Prostate gland (tissue), 2 donors: ENCODE measurements around the gene ZBTB14. TPM values are rescaled to one million over a fixed set of nuclear protein-coding genes. Genes with fewer than 3 reads are reported as not detected.

Source experiments
- DNase-seq: peaks from one replicate; pipeline ENCODE4 v3.0.0-alpha.2; 2019; ENCODE audit warnings: low spot score
- H3K27ac ChIP-seq, 2 donors: fragments of 200-600 bp; sonication (generic); 2 replicates each; pipeline ENCODE4 v1.5.1; 2017 to 2019
- H3K27me3 ChIP-seq: fragments of 200-600 bp; sonication (generic); replicated peaks from 2 replicates; pipeline ENCODE4 v1.5.1; 2019; ENCODE audit not compliant: insufficient read depth
- H3K36me3 ChIP-seq, 2 donors: fragments of 200-600 bp; sonication (generic); 1 replicate in 1 of 2; 2 replicates in 1 of 2; pipeline versions ENCODE4 v1.5.1 to v1.8.1; 2017 to 2019
- H3K4me1 ChIP-seq: fragments of 200-600 bp; sonication (generic); replicated peaks from 2 replicates; pipeline ENCODE4 v1.5.1; 2019
- H3K4me3 ChIP-seq, 2 donors: fragments of 200-600 bp; sonication (generic); 2 replicates each; pipeline ENCODE4 v1.5.1; 2017 to 2019
- H3K9me3 ChIP-seq: fragments of 200-600 bp; sonication (generic); 2 replicates; pipeline ENCODE4 v1.5.1; 2017
- POLR2A ChIP-seq: fragments of 450-650 bp; IDR thresholded peaks from one replicate; pipeline ENCODE4 v1.6.1; 2016; ENCODE audit warnings: antibody characterized with exemption, mild to moderate bottlenecking
- POLR2AphosphoS5 ChIP-seq: sonication (generic); formaldehyde crosslinking; IDR thresholded peaks from one replicate; pipeline ENCODE4 v1.6.1; 2017; ENCODE audit warnings: antibody characterized with exemption
- WGBS: methylation state at CpG from one replicate; pipeline ENCODE4 v1.1.5; 2018; 5-methylcytosine and 5-hydroxymethylcytosine counted together
- intact Hi-C: fragments of 100-400 bp; cut with DNase I; formaldehyde crosslinking; loops from one replicate; pipeline ENCODE4 v1.14.2; 2022
- total RNA-seq, 2 donors: library from RNA; depleted of rRNA; stranded (reverse); fragments of >200 nt; gene quantifications; one replicate each; pipeline ENCODE4 v1.1.0, GENCODE V29; 2016
- TF ChIP-seq, protein P1 (sequence below), 4 experiments: fragments of 200-600 bp in 2 of 4; fragments of 450-650 bp in 2 of 4; sonication (generic) in 2 of 4; IDR thresholded peaks; 1 replicate in 3 of 4; 2 replicates in 1 of 4; pipeline ENCODE4 v1.5.1; 2016 to 2019; ENCODE audit warnings: antibody characterized with exemption in 4 of 4, mild to moderate bottlenecking in 2 of 4, moderate library complexity in 2 of 4

ZBTB14 gene, protein sequence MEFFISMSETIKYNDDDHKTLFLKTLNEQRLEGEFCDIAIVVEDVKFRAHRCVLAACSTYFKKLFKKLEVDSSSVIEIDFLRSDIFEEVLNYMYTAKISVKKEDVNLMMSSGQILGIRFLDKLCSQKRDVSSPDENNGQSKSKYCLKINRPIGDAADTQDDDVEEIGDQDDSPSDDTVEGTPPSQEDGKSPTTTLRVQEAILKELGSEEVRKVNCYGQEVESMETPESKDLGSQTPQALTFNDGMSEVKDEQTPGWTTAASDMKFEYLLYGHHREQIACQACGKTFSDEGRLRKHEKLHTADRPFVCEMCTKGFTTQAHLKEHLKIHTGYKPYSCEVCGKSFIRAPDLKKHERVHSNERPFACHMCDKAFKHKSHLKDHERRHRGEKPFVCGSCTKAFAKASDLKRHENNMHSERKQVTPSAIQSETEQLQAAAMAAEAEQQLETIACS
- total RNA-seq, result 10 to 100 TPM; 12.7 to 14.8 TPM

DNA sequence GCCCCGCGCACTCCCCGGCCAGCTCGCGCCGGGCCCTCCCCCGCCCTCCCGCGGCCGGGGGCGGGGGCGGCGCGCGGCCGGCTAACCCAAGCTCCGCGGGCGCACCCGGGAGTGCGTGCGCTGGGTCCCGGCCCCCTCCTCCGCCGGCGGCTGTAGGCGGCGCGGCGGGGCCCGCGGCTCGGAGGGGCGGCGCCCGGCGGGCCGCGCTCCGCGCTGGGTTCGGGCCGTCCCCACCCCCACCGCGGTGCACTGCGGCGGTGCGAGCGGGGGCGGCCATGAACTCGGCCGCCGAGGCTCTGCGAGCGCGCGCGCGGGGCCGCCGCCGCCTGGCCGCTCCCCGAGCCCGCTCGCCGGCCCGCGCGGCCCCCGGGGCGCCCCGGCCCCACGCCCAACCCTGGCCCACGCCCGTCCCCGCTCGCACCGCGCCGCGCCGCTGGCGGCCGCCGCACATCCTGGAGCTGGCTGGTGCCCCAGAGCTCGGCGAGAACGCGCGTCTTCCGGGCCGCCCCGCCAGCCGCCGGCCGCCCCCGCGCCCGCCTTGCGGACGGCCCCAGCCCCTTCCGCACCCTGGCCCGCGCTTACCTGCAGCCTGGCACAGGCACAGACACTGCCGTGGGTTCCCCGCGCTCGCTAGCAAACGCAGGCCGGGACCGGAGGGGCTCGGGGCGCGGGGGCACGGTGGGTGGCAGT lies at the start of gene ZBTB14:
TSS of gene ZBTB14 (minus strand) at position 496 of the 690 bp plus-strand sequence. CDS start 2,480 bp downstream, outside the sequence.
- TF ChIP-seq, protein P1, sequence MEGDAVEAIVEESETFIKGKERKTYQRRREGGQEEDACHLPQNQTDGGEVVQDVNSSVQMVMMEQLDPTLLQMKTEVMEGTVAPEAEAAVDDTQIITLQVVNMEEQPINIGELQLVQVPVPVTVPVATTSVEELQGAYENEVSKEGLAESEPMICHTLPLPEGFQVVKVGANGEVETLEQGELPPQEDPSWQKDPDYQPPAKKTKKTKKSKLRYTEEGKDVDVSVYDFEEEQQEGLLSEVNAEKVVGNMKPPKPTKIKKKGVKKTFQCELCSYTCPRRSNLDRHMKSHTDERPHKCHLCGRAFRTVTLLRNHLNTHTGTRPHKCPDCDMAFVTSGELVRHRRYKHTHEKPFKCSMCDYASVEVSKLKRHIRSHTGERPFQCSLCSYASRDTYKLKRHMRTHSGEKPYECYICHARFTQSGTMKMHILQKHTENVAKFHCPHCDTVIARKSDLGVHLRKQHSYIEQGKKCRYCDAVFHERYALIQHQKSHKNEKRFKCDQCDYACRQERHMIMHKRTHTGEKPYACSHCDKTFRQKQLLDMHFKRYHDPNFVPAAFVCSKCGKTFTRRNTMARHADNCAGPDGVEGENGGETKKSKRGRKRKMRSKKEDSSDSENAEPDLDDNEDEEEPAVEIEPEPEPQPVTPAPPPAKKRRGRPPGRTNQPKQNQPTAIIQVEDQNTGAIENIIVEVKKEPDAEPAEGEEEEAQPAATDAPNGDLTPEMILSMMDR (IDR thresholded peaks at IDR 0.05), result no peak
- TF ChIP-seq POLR2AphosphoS5 (no peak), POLR2A (no peak)
- DNase-seq, result peak; percentile 50

GRCh38 chr18:5339202-5339834 lies 43.8 kb upstream of the ZBTB14 start:
- no peaks in the 10 kb centered on the region for H3K4me1 ChIP-seq
- whole genome bisulfite sequencing, result 65% methylated on average over 2 of the region's 2 CpGs

More for the DNA sequence above, at the start of gene ZBTB14:
- Histone ChIP-seq H3K36me3 (peaks cover 0 to 11% of the 10 kb centered on the region in 2 donors), H3K4me1 (no peaks in the 10 kb centered on the region), H3K4me3 (peak within 1 kb of the TSS; percentile 80 to 90), H3K27me3 (no peaks in the 10 kb centered on the region), H3K27ac (peak within 1 kb of the TSS; percentile 91 to 96), H3K9me3 (no peaks in the 10 kb centered on the region)
- WGBS, result under 1% methylated on average over 69 of the region's 116 CpGs
- intact Hi-C loops, result loop anchor here (10.0 kb wide), 1 partner anchor 1119 kb away; the partner anchor contains the start of gene L3MBTL4

DNA sequence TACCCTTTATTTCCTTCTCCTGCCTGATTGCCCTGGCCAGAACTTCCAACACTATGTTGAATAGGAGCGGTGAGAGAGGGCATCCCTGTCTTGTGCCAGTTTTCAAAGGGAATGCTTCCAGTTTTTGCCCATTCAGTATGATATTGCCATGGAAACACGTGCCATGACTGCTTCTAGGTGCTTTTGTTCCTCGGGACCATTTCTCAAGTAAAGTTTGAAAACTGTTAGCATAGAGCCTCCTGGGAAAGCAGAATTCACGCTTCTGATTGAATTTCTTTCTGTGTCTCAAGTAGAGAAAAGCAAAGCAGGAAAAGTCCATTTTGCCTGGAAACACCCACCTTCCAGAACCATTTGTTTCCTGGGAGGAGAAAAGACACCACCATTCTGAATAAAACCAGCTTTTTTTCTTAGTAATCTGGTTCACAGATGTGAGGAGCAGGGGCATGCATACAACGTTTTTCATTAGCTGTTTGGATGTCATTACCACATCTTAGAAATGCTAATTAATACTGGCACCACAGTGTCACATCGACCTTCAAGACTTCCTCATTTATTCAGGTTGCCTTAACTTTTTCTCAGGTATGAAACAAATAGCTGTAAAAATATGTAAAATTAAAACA lies 39.0 kb upstream of the ZBTB14 start:
- no peak overlapping the region for H3K27ac ChIP-seq
- no peaks in the 10 kb centered on the region for H3K27me3 ChIP-seq
- H3K4me1 ChIP-seq, result no peaks in the 10 kb centered on the region
- 35% methylated on average over 6 of the region's 6 CpGs for WGBS
- intact Hi-C loops, result no loop called here
- H3K9me3 ChIP-seq, result no peaks in the 10 kb centered on the region
- DNase-seq, result no peak
- H3K4me3 ChIP-seq, result no peak overlapping the region
- no peaks in the 10 kb centered on the region for H3K36me3 ChIP-seq
- TF ChIP-seq POLR2AphosphoS5 (no peak), POLR2A (no peak)
- TF ChIP-seq, protein P1 (IDR thresholded peaks at IDR 0.05), result no peak

More at GRCh38 chr18:5339202-5339834, 43.8 kb upstream of the ZBTB14 start:
- intact Hi-C loops, result no loop called here
- DNase-seq, result no peak
- no peaks in the 10 kb centered on the region for H3K9me3 ChIP-seq
- no peak overlapping the region for H3K27ac ChIP-seq
- H3K36me3 ChIP-seq, result no peaks in the 10 kb centered on the region
- no peaks in the 10 kb centered on the region for H3K27me3 ChIP-seq
- no peak overlapping the region for H3K4me3 ChIP-seq
- TF ChIP-seq POLR2AphosphoS5 (no peak), POLR2A (no peak)
- TF ChIP-seq, protein P1 (IDR thresholded peaks at IDR 0.05), result no peak

- no peaks in the 10 kb centered on the region for H3K9me3 ChIP-seq
- DNase-seq, result no peak
- TF ChIP-seq, protein P1 (IDR thresholded peaks at IDR 0.05), result no peak
- intact Hi-C loops, result no loop called here
- WGBS, result 59% methylated on average over 4 of the region's 4 CpGs
- H3K4me3 ChIP-seq, result no peak overlapping the region
- H3K27ac ChIP-seq, result no peak overlapping the region
- no peaks in the 10 kb centered on the region for H3K27me3 ChIP-seq
- H3K4me1 ChIP-seq, result no peaks in the 10 kb centered on the region
- H3K36me3 ChIP-seq, result no peaks in the 10 kb centered on the region
These were observed 22.7 kb upstream of the ZBTB14 start for GRCh38 chr18:5318061-5318700.
